ENCODE results near the gene RPS21. TPM values are rescaled to one million over a fixed set of nuclear protein-coding genes. Genes with fewer than 3 reads are reported as not detected.

RPS21 gene
- polyA plus RNA-seq, 1 experiment = 2,723 TPM

GRCh38 chr20:62356589-62357186, 30.2 kb upstream of the RPS21 start:
- peak overlapping the region; percentile 47 for H3K27ac ChIP-seq (ENCODE audit: low read depth, low read length)
- ChIA-PET CTCF (interaction anchor here (1.4 kb wide), 1 partner anchor 26 kb away, joined by 4 read pairs; no protein-coding TSS in a partner anchor), POLR2A (interaction anchor here (0.5 to 1.9 kb wide), 4 partner anchors 9 to 19 kb away, joined by 3 to 6 read pairs (median 3); no protein-coding TSS in a partner anchor)
- H3K9me3 ChIP-seq (ENCODE audit: control insufficient read depth, insufficient read depth, low read length) = no peaks in the 10 kb centered on the region; the same call in 1 of the 2 replicates
- DNase-seq (ENCODE audit: low read depth, low spot score) = no peak
- no peak overlapping the region for H3K4me3 ChIP-seq (ENCODE audit: low read depth, low read length)
- TF ChIP-seq CTCF (IDR thresholded peaks at IDR 0.05; ENCODE audit: low read depth, low read length) = no peak
- H3K27me3 ChIP-seq (ENCODE audit: control insufficient read depth, insufficient read depth, low read length) = no peaks in the 10 kb centered on the region

- Histone ChIP-seq H3K4me3 (ENCODE audit: low read depth, low read length) (no peak overlapping the region), H3K9me3 (ENCODE audit: control insufficient read depth, insufficient read depth, low read length) (no peaks in the 10 kb centered on the region; the same call in 1 of the 2 replicates), H3K27me3 (ENCODE audit: control insufficient read depth, insufficient read depth, low read length) (no peaks in the 10 kb centered on the region), H3K27ac (ENCODE audit: low read depth, low read length) (no peak overlapping the region)
- CTCF ChIA-PET = interaction anchor here (1.1 to 1.4 kb wide), 2 partner anchors 25 to 26 kb away, joined by 4 read pairs; no protein-coding TSS in a partner anchor
- POLR2A ChIA-PET = interaction anchor here (0.6 to 1.9 kb wide), 5 partner anchors 8 to 18 kb away, joined by 3 to 6 read pairs (median 3); no protein-coding TSS in a partner anchor
- DNase-seq (ENCODE audit: low read depth, low spot score) = no peak
- TF ChIP-seq CTCF (IDR thresholded peaks at IDR 0.05; ENCODE audit: low read depth, low read length) = no peak
These were observed 29.7 kb upstream of the RPS21 start for GRCh38 chr20:62357187-62357667.

GRCh38 chr20:62357681-62358080, 29.2 kb upstream of the RPS21 start:
- ChIA-PET POLR2A (interaction anchor here (0.5 to 1.0 kb wide), 3 partner anchors 11 to 17 kb away, joined by 3 to 5 read pairs (median 5); no protein-coding TSS in a partner anchor), CTCF (interaction anchor here (1.1 kb wide), 1 partner anchor 25 kb away, joined by 4 read pairs; no protein-coding TSS in a partner anchor)
- Histone ChIP-seq H3K27ac (ENCODE audit: low read depth, low read length) (no peak overlapping the region), H3K9me3 (ENCODE audit: control insufficient read depth, insufficient read depth, low read length) (no peaks in the 10 kb centered on the region; the same call in 1 of the 2 replicates), H3K4me3 (ENCODE audit: low read depth, low read length) (no peak overlapping the region), H3K27me3 (ENCODE audit: control insufficient read depth, insufficient read depth, low read length) (no peaks in the 10 kb centered on the region)
- TF ChIP-seq CTCF (IDR thresholded peaks at IDR 0.05; ENCODE audit: low read depth, low read length) = no peak
- DNase-seq (ENCODE audit: low read depth, low spot score) = no peak

GRCh38 chr20:62358171-62359042, 28.5 kb upstream of the RPS21 start:
- no peak for TF ChIP-seq CTCF (IDR thresholded peaks at IDR 0.05; ENCODE audit: low read depth, low read length)
- DNase-seq (ENCODE audit: low read depth, low spot score) = no peak
- H3K27ac ChIP-seq (ENCODE audit: low read depth, low read length) = no peak overlapping the region
- ChIA-PET CTCF (interaction anchor here (0.5 to 1.1 kb wide), 3 partner anchors 17 to 56 kb away, joined by 3 to 4 read pairs (median 4); no protein-coding TSS in a partner anchor), POLR2A (interaction anchor here (0.5 to 1.0 kb wide), 2 partner anchors 10 to 14 kb away, joined by 5 read pairs; no protein-coding TSS in a partner anchor)
- no peaks in the 10 kb centered on the region for H3K27me3 ChIP-seq (ENCODE audit: control insufficient read depth, insufficient read depth, low read length)
- H3K9me3 ChIP-seq (ENCODE audit: control insufficient read depth, insufficient read depth, low read length) = no peaks in the 10 kb centered on the region; the same call in 1 of the 2 replicates
- no peak overlapping the region for H3K4me3 ChIP-seq (ENCODE audit: low read depth, low read length)
